ENCODE measurements around the gene PTRHD1. TPM values are rescaled to one million over a fixed set of nuclear protein-coding genes. Genes with fewer than 3 reads are reported as not detected.

Gene PTRHD1
- total RNA-seq, 1 donor from 2014 or later, result 41.6 TPM

- Mint-ChIP-seq H3K4me3 (no peak overlapping the region), H3K4me1 (no peaks in the 10 kb centered on the region), H3K36me3 (peaks cover 16% of the 10 kb centered on the region), H3K27ac (no peak overlapping the region), H3K27me3 (ENCODE audit: insufficient read depth, low read depth) (no peaks in the 10 kb centered on the region), H3K9me3 (no peaks in the 10 kb centered on the region)
- no peaks in the 10 kb centered on the region for H3K9me3 ChIP-seq (ENCODE audit: low read depth)
- H3K79me2 ChIP-seq (ENCODE audit: low read depth), result no peaks in the 10 kb centered on the region
- H3K4me1 ChIP-seq, result peaks cover 10% of the 10 kb centered on the region
- no peak overlapping the region for H2AFZ ChIP-seq (replicated peaks)
- no peaks in the 10 kb centered on the region for H3K27me3 ChIP-seq
- no peaks in the 10 kb centered on the region for H3K36me3 ChIP-seq
- DNase-seq (ENCODE audit: low spot score), result no peak
- peaks cover 7% of the 10 kb centered on the region for H3F3A ChIP-seq (ENCODE audit: low read depth)
- no peak overlapping the region for H3K4me3 ChIP-seq
- TF ChIP-seq EZH2phosphoT487 (IDR thresholded peaks at IDR 0.05) (no peak), EZH2 (IDR thresholded peaks at IDR 0.05) (no peak), CTCF (IDR thresholded peaks at IDR 0.05) (no peak)
- no peak overlapping the region for H3K9ac ChIP-seq
- no peaks in the 10 kb centered on the region for H4K20me1 ChIP-seq (ENCODE audit: low read depth)
- H3K27ac ChIP-seq, result peak overlapping the region; percentile 3
- no peak overlapping the region for H3K4me2 ChIP-seq
These were observed 38.0 kb downstream of the PTRHD1 start for GRCh38 chr2:24754985-24755705.

GRCh38 chr2:24749069-24749691 is 44.0 kb downstream of the PTRHD1 start:
- DNase-seq (ENCODE audit: low spot score), result peak; percentile 56
- no peak overlapping the region for H3K4me3 Mint-ChIP-seq
- peaks cover 9% of the 10 kb centered on the region for H3K36me3 Mint-ChIP-seq
- no peaks in the 10 kb centered on the region for H3K9me3 Mint-ChIP-seq
- no peak overlapping the region for H2AFZ ChIP-seq (replicated peaks)
- peaks cover under 1% of the 10 kb centered on the region for H3K4me1 Mint-ChIP-seq
- no peak overlapping the region for H3K4me2 ChIP-seq
- no peak overlapping the region for H3K27ac Mint-ChIP-seq
- no peak overlapping the region for H3K4me3 ChIP-seq
- H3K27me3 Mint-ChIP-seq (ENCODE audit: insufficient read depth, low read depth), result peaks cover 2% of the 10 kb centered on the region
- no peak overlapping the region for H3K27ac ChIP-seq
- TF ChIP-seq EZH2phosphoT487 (IDR thresholded peaks at IDR 0.05), result no peak
- TF ChIP-seq CTCF (IDR thresholded peaks at IDR 0.05), result peak; percentile 24
- H4K20me1 ChIP-seq (ENCODE audit: low read depth), result no peaks in the 10 kb centered on the region
- H3K4me1 ChIP-seq, result peaks cover 7% of the 10 kb centered on the region
- no peaks in the 10 kb centered on the region for H3K36me3 ChIP-seq
- no peaks in the 10 kb centered on the region for H3K9me3 ChIP-seq (ENCODE audit: low read depth)
- H3K79me2 ChIP-seq (ENCODE audit: low read depth), result no peaks in the 10 kb centered on the region
- H3K9ac ChIP-seq, result no peak overlapping the region
- H3K27me3 ChIP-seq, result no peaks in the 10 kb centered on the region
- H3F3A ChIP-seq (ENCODE audit: low read depth), result no peaks in the 10 kb centered on the region

GRCh38 chr2:24747299-24747698 is 45.9 kb downstream of the PTRHD1 start:
- Mint-ChIP-seq H3K4me3 (no peak overlapping the region), H3K27me3 (ENCODE audit: insufficient read depth, low read depth) (peaks cover 2% of the 10 kb centered on the region), H3K9me3 (no peaks in the 10 kb centered on the region), H3K36me3 (peaks cover 9% of the 10 kb centered on the region), H3K27ac (no peak overlapping the region), H3K4me1 (peaks cover 4% of the 10 kb centered on the region)
- TF ChIP-seq EZH2phosphoT487 (IDR thresholded peaks at IDR 0.05) (no peak), CTCF (IDR thresholded peaks at IDR 0.05) (no peak)
- no peaks in the 10 kb centered on the region for H3F3A ChIP-seq (ENCODE audit: low read depth)
- no peak overlapping the region for H3K4me3 ChIP-seq
- no peak overlapping the region for H2AFZ ChIP-seq (replicated peaks)
- peaks cover 7% of the 10 kb centered on the region for H3K4me1 ChIP-seq
- no peak overlapping the region for H3K9ac ChIP-seq
- no peaks in the 10 kb centered on the region for H3K9me3 ChIP-seq (ENCODE audit: low read depth)
- H3K4me2 ChIP-seq, result no peak overlapping the region
- H3K27ac ChIP-seq, result no peak overlapping the region
- H3K79me2 ChIP-seq (ENCODE audit: low read depth), result no peaks in the 10 kb centered on the region
- no peaks in the 10 kb centered on the region for H3K27me3 ChIP-seq
- H3K36me3 ChIP-seq, result no peaks in the 10 kb centered on the region
- no peaks in the 10 kb centered on the region for H4K20me1 ChIP-seq (ENCODE audit: low read depth)
- DNase-seq (ENCODE audit: low spot score), result no peak
